Epithelial cell of esophagus (primary cell): ENCODE data around the gene MLYCD.
A peak's percentile ranks its signal among the peaks of the same experiment; 100 is the strongest.

Source experiments
- DNase-seq: peaks from one replicate; pipeline ENCODE4 v3.0.0; 2010; ENCODE audit warnings: low read depth
- H3K4me3 ChIP-seq: 2 replicates; pipeline ENCODE4 v1.5.1; 2011; ENCODE audit warnings: mild to moderate bottlenecking, low read length, control low read depth
- CTCF ChIP-seq: IDR thresholded peaks from 2 replicates; pipeline ENCODE4 v1.5.1; 2011; ENCODE audit warnings: low read depth, mild to moderate bottlenecking, low read length, control low read depth, inconsistent platforms; ENCODE audit not compliant: insufficient read depth; ENCODE audit errors: missing control alignments

MLYCD gene

GRCh38 chr16:83907111-83907510, 8.2 kb downstream of the MLYCD start:
- DNase-seq: no peak
- TF ChIP-seq CTCF: no peak
- H3K4me3 ChIP-seq: no peak overlapping the region

- no peak for TF ChIP-seq CTCF
- no peak overlapping the region for H3K4me3 ChIP-seq
- no peak for DNase-seq
These were observed 8.8 kb downstream of the MLYCD start for GRCh38 chr16:83907631-83908250.

- DNase-seq: no peak
- no peak for TF ChIP-seq CTCF
- no peak overlapping the region for H3K4me3 ChIP-seq
These were observed 9.9 kb downstream of the MLYCD start for GRCh38 chr16:83908798-83909197.

DNA sequence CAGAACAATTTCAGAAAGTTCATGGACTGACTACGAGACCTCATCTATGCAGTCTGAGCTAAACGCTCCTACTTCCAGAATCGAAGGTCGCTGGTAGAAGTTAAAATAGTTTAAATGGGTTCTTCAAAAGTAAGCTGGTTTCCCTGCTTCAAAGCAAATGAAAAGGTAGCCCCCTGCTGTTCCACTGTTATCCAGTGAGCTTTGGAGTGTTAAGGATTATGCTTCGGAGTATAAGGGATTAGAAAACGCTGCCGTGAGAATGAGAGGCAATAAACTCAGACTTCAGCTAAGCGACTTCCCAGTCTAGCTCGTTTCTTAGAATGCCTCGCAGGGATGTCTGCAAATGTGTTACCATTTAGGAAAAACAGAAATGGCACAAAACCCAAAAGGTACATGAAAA, 12.4 kb downstream of the MLYCD start:
- TF ChIP-seq CTCF: no peak
- no peak overlapping the region for H3K4me3 ChIP-seq
- DNase-seq: no peak

DNA sequence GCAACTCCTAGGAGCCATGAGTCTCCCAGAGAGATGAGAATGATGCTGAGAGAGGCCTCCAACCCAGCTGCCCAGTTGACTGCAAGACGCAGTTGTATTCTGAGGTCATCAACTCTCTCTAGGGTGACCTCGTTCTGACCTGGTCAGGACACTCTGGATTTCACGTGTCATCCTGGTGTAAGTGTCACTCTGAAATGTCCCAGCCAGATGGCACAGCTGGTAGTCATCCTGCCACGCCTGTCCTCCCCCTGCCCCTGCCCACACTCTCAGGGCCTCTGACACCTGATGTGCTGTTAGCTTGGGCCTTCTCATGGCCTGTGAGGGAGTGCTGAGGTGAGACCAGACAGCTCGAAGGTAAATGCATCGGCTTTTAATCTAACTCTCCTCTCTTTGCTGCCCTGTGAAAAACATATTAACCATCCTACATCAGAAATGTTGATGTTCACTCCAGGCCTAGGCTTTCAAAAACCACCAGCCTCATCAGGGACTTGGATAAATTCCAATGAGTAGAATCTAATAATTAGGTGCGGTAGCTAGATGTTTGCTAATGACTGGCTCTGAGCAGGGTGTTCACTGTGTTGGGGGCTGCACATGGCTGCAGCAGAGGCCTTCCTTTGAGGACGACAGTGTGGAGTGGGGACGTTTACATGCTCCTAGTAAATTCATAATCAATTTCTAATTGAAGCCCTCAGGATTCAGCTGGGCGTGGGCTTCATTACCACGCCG, 13.8 kb downstream of the MLYCD start:
- no peak for TF ChIP-seq CTCF
- H3K4me3 ChIP-seq: no peak overlapping the region

DNA sequence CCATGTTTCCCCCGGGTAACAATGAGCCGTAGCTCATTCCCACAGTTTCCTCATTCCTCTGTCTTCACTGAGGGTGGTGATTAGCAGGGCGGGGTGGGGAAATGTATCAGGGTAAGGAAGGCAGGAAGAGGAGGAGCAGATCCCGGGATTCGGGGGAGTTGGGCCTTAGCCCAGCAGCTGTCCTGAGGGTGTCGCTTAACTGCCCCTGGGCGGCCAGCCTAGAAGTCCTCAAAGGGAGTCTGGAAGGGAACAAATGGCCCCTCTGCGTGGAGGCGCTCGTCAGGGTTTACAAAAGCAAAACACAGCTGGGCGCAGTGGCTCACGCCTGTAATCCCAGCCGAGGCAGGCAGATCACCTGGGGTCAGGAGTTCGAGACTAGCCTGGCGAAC, 14.3 kb downstream of the MLYCD start:
- no peak overlapping the region for H3K4me3 ChIP-seq
- DNase-seq: peak; percentile 26
- no peak for TF ChIP-seq CTCF

More for the DNA sequence above, 13.8 kb downstream of the MLYCD start:
- peak; percentile 9 for DNase-seq
